Peyer's patch (tissue), 4 donors: Measurements from ENCODE around the gene LMF1. TPM values are rescaled to one million over a fixed set of nuclear protein-coding genes. Genes with fewer than 3 reads are reported as not detected.

ENCODE experiments used
- DNase-seq, 3 donors: peaks; one replicate each; pipeline ENCODE4 v3.0.0-alpha.2; 2017 to 2019
- H3K27ac ChIP-seq, 4 donors: fragments of 200-600 bp; sonication (generic); one replicate each; pipeline ENCODE4 v1.5.1; 2016 to 2019
- H3K27me3 ChIP-seq, 2 donors: fragments of 200-600 bp; sonication (generic); one replicate each; pipeline ENCODE4 v1.5.1; 2019
- H3K36me3 ChIP-seq, 3 donors: fragments of 200-600 bp; sonication (generic); one replicate each; pipeline ENCODE4 v1.5.1; 2016 to 2019
- H3K4me1 ChIP-seq, 4 donors: fragments of 200-600 bp; sonication (generic); one replicate each; pipeline ENCODE4 v1.5.1; 2016 to 2019
- H3K4me3 ChIP-seq, 4 donors: fragments of 200-600 bp; sonication (generic); 1 replicate in 3 of 4; 2 replicates in 1 of 4; pipeline ENCODE4 v1.5.1; 2016 to 2019; ENCODE audit warnings: mild to moderate bottlenecking in 1 of 4
- H3K9me3 ChIP-seq, 4 donors: fragments of 200-600 bp; sonication (generic); one replicate each; pipeline ENCODE4 v1.5.1; 2016 to 2019; ENCODE audit warnings: mild to moderate bottlenecking in 1 of 4
- POLR2A ChIP-seq, 2 donors: fragments of 450-650 bp; IDR thresholded peaks; one replicate each; pipeline ENCODE4 v1.5.1; 2017; ENCODE audit warnings: antibody characterized with exemption in 2 of 2, mild to moderate bottlenecking in 2 of 2, moderate library complexity in 2 of 2
- total RNA-seq, 4 donors: library from RNA; depleted of rRNA; stranded (reverse); fragments of >200 nt; gene quantifications; one replicate each; pipeline ENCODE4 v1.1.0, GENCODE V29; 2016
- TF ChIP-seq, protein P1 (sequence below), 6 experiments: fragments of 450-650 bp in 4 of 6; fragments of 200-600 bp in 2 of 6; sonication (generic) in 1 of 6; IDR thresholded peaks; one replicate each; pipeline ENCODE4 v1.5.1; 2017 to 2019; ENCODE audit warnings: antibody characterized with exemption in 6 of 6, mild to moderate bottlenecking in 3 of 6, moderate library complexity in 1 of 6

Gene LMF1
- total RNA-seq, 4 donors from 2014 or later: 16.3 to 85.4 (median 54.6) TPM

DNA sequence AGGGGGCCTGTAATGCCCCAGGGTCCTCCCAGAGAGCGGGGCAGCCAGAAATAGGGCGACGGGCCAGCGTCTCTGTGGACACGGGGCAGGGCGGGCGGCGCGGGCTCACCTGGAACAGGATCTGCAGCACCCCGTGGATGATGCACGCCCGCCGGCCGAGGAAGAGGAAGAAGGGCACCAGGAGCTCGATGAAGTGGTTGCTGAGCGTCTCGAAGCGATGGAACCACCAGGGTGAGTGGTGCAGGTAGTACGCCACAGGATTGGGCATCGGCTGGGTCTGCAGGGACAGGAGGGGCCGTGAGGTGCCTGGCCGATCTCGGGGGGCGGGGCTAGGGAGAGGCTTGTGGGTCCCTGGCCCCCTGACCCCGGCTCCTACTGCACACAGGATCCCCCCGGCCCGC, 91.3 kb downstream of the LMF1 start:
- Histone ChIP-seq H3K4me1 (no peaks in the 10 kb centered on the region), H3K4me3 (no peak overlapping the region), H3K27me3 (no peaks in the 10 kb centered on the region), H3K9me3 (peaks cover 0 to 8% (median under 1%) of the 10 kb centered on the region in 4 donors), H3K36me3 (peaks cover 0 to 3% (median 0%) of the 10 kb centered on the region in 3 donors), H3K27ac (no peak overlapping the region)
- no peak for DNase-seq
- TF ChIP-seq POLR2A (IDR thresholded peaks at IDR 0.05): no peak
- TF ChIP-seq, protein P1, sequence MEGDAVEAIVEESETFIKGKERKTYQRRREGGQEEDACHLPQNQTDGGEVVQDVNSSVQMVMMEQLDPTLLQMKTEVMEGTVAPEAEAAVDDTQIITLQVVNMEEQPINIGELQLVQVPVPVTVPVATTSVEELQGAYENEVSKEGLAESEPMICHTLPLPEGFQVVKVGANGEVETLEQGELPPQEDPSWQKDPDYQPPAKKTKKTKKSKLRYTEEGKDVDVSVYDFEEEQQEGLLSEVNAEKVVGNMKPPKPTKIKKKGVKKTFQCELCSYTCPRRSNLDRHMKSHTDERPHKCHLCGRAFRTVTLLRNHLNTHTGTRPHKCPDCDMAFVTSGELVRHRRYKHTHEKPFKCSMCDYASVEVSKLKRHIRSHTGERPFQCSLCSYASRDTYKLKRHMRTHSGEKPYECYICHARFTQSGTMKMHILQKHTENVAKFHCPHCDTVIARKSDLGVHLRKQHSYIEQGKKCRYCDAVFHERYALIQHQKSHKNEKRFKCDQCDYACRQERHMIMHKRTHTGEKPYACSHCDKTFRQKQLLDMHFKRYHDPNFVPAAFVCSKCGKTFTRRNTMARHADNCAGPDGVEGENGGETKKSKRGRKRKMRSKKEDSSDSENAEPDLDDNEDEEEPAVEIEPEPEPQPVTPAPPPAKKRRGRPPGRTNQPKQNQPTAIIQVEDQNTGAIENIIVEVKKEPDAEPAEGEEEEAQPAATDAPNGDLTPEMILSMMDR (IDR thresholded peaks at IDR 0.05): no peak

DNA sequence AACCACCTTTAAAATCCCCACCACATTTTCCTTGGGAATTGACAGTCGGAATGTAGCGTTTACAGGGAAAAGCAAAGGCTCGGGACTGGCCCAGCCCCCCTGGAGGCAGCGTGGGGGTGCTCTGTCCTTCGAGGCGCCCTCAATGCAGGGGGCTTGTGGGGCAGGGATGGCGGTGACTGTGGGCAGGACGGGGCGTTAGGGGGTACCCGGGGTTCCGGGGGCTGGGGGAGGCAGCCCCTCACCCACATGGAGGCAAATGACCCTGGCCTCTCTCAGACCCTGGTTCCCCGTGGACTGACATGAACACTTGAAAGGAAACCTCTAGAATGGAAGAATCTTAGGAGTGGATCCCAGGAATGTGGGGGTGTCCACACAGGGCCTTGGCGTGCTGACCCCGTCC, 91.9 kb downstream of the LMF1 start:
- TF ChIP-seq, protein P1 (IDR thresholded peaks at IDR 0.05): no peak
- no peak for TF ChIP-seq POLR2A (IDR thresholded peaks at IDR 0.05)
- no peak for DNase-seq

GRCh38 chr16:878072-878784, 92.6 kb downstream of the LMF1 start:
- TF ChIP-seq, protein P1 (IDR thresholded peaks at IDR 0.05): peak in 1 of 6 experiments; percentile 20
- no peak for TF ChIP-seq POLR2A (IDR thresholded peaks at IDR 0.05)
- H3K4me1 ChIP-seq: no peaks in the 10 kb centered on the region
- no peak overlapping the region for H3K27ac ChIP-seq
- peak in 2 of 3 donors; percentile 50 to 67 for DNase-seq
- H3K27me3 ChIP-seq: no peaks in the 10 kb centered on the region
- no peak overlapping the region for H3K4me3 ChIP-seq
- H3K9me3 ChIP-seq: no peaks in the 10 kb centered on the region
- peaks cover 0 to 2% (median 0%) of the 10 kb centered on the region in 3 donors for H3K36me3 ChIP-seq

More for the DNA sequence above, 91.9 kb downstream of the LMF1 start:
- Histone ChIP-seq H3K4me3 (no peak overlapping the region), H3K27me3 (no peaks in the 10 kb centered on the region), H3K36me3 (no peaks in the 10 kb centered on the region), H3K4me1 (no peaks in the 10 kb centered on the region), H3K9me3 (peaks cover 0 to 2% (median 0%) of the 10 kb centered on the region in 4 donors), H3K27ac (no peak overlapping the region)

DNA sequence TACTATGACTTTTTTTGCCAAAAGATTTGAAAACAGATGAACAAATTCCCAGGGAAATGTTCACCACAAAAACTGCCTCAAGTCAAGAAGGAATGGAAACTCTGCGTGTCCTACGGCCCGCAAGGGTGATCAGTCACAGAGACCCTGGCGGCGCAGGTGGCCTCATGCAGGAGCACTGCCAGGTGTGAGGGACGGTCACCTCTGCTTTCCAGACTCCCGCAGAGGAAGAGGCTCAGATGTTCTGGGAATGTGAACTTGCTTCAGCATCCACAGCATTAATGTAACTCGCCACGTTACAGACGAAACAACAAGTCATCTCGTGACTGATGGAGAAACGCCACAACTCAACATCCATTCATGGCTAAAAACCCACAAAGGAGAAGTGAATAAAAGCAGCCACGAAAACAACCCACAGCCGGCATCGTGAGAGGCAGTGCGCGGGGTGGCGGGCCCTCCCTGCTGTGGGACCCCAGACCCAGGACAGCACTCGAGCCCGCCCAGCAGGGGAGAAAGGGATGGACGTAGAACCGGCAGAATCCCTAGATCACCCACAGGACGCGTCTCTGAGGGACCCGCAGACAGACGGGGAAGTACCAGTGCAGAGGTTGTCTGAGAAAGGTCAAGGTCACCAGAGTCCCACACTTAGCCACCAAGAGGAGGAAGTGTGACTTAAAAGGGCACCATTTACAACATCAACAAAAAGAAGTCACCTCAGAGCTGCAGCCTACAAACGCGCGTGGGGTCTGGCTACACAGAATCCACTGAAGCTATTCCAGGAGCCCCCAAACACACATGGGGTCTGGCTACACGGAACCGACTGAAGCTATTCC, 93.3 kb downstream of the LMF1 start:
- Histone ChIP-seq H3K27ac (no peak overlapping the region), H3K36me3 (peaks cover 0 to 3% (median 0%) of the 10 kb centered on the region in 3 donors), H3K4me1 (no peaks in the 10 kb centered on the region), H3K9me3 (no peaks in the 10 kb centered on the region), H3K4me3 (no peak overlapping the region), H3K27me3 (no peaks in the 10 kb centered on the region)
- DNase-seq: peak in 1 of 3 donors; percentile 35
- no peak for TF ChIP-seq POLR2A (IDR thresholded peaks at IDR 0.05)
- TF ChIP-seq, protein P1 (IDR thresholded peaks at IDR 0.05): no peak

DNA sequence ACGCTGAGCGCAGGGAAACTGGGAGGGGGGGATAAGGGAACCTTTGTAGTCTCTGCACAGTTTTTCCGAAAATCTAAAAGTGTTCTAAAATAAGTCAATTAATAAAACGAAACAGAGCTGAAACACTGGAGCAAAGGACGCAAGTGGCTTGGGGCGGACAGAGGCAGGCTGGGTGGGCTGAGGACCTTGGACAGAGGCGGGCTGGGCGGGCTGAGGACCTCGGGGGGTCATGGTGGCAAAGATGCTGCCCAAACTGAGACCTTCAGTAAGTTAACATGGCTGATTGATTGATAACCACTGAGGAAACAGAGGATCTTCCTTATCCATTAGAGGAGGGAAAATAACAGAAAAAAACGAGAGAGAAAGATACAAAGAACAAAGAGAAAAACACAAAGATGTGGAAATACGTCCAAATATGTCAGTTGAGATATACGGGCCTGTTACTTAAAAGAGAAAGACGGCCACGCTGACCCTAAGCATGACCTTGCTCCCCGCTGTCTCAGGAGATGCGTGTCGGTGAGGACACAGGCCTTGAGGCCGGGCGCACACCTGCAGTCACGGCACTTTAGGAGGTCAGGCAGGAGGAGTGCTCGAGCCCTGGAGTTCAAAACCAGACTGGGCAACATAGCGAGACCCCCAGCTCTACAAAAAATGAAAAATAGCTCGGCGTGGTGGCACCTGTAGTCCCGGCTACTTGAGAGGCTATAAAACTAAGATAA, 94.1 kb downstream of the LMF1 start:
- H3K9me3 ChIP-seq: no peaks in the 10 kb centered on the region
- H3K27ac ChIP-seq: no peak overlapping the region
- H3K4me3 ChIP-seq: no peak overlapping the region
- peaks cover 0 to 3% (median 0%) of the 10 kb centered on the region in 3 donors for H3K36me3 ChIP-seq
- no peaks in the 10 kb centered on the region for H3K27me3 ChIP-seq
- no peaks in the 10 kb centered on the region for H3K4me1 ChIP-seq
- TF ChIP-seq, protein P1 (IDR thresholded peaks at IDR 0.05): no peak
- no peak for TF ChIP-seq POLR2A (IDR thresholded peaks at IDR 0.05)
- no peak for DNase-seq
